ENCODE measurements around the gene MRPS15.
A peak's percentile ranks its signal among the peaks of the same experiment; 100 is the strongest.

MRPS15 gene

DNA sequence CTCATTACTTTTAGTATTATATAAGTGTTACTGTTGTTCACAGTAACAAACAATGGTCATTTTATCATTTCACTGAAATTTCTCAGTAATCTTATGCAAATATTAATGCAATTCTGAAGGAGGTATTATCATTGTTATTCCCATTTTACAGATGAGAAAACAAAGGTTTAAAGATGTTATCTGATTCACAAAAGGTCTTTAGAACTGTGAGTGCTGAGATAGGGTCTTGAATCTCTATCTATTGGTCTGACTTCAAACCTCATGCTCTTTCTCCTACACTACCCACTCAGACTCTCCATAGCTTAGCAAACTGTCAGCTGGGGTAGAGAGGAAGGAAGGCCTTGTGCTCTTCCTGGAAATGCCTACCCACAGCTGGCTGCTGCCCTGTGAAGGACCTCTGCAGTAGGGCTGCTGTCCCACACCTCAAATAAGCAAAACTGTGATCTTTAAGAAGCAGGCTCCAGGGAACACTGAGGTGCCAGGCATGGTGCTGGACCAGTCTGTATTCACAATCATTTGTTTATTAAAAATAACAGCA, 7.7 kb downstream of the MRPS15 start:
- DNase-seq: no peak

DNA sequence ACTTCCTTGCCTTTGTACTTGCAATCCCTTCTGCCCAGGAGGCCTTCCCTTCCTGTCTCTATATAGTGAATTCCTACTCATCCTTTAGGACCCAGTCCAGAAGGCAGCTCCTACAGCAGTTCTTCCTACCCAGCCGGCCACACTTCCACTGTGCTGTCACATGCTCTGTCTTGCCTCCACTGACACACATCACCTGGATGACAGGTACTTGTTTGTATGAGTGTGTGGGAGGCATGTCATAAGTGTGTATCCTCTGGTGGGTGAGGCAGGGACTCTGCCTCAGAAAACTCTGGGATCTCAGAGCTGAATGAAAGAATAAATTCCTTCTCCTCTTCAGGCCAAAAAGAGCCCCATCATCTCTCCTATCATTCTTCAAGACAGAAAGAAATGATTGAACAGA, 8.8 kb downstream of the MRPS15 start:
- no peak for DNase-seq

DNA sequence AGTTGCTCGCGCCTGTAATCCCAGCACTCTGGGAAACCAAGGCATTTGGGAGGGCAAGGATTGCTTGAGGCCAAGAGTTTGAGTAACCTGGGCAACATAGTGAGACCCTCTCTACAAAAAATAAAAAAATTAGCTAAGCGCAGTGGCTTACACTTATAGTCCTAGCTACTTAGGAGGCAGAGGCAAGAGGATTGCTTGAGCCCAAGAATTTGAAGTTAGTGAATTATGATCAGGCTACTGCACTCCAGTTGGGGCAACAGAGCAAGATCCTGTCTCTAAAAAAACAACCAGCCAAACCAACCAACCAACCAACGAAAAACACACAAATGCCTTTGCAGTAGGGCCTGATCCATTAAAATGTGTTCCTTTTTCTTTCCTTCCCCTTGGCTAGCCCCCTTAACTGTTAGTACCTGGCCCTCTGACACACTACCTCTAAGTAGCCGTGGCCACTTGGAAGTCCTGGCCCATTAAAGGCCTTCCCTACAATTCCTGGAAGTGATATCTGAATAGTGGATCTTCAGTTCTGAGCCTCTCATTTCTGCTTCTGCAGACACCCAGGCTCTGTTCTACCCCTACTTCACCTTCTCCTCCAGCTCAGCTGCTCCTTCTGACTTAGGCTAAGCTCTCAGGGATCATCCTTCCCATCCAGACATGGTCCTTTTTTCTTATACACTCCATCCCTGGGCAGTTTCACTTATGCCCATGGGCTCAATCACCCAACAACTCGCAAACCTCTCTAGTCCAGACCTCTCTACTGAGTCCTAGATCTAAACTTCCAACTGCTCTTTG, 10.4 kb downstream of the MRPS15 start:
- DNase-seq: no peak

DNA sequence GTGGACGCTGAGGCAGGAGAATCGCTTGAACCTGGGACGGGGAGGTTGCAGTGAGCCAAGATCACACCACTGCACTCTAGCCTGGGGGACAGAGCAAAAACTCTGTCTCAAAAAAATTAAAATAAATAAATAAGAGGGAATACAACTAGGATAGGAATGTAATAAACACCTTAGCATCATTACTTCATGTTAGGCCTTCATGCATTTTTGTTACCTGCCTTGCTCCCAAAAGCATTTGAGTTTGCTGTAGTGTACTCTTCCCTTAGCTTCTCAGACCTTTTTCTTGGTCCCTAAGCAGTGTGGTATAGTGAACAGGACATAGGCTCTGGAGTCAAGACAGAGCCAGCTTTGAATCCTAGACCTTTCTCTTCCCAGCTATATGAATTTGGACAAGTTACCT, 11.1 kb downstream of the MRPS15 start:
- no peak for DNase-seq

DNA sequence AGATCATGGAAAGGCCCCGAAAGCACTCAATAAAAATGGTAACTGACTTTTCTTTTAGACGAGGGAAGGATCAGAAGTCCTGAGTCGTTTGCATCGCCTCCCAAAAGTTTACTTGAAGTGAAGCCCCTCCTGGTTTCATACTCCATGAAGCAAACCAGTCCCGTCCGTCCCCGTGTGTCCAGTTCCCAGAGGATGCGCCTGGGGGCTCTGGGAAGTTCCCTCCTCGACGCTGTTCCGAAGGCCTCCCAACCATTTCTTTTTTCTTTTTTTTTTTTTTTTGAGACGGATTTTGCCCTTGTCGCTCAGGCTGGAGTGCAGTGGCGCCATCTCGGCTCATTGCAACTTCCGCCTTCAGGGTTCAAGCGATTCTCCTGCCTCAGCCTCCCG, 13.3 kb downstream of the MRPS15 start:
- no peak for DNase-seq

DNA sequence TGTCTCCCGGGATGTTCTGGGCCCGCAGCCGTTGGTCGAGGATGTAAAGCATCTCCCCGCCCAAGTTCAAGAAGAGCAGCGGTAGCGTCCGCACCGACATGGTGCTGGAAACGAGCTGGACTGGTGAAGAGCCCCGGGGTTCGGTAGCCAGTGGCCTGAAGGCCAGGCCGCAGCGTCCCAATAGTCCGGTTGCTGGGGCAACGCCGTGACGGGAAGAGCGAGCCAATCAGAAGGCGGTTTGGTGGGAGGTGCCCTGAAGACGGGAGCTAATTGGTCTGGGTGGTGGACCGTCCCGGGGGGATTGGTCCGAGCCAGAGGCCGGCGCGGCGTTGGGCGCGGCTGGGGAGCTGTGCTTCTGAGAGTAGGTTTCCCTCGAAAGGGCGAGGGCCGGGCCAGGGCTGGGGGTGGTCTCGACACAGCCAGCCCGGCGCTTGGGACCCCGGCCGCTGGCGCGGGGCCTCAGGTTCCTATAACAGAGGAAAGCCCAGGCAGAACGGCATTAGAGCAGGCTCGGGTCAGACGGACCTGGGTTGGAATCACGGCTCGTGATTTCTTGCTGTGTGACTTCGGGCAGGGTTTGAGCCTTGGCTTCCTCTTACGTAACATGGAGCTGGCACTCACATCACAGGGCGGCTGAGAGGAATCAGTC, 13.8 kb downstream of the MRPS15 start, which contains the start of gene OSCP1:
OSCP1 (minus strand) TSS at position 182 of the 649 bp plus-strand sequence; CDS start at position 100, 82 bp downstream.
- DNase-seq: peak; percentile 88

DNA sequence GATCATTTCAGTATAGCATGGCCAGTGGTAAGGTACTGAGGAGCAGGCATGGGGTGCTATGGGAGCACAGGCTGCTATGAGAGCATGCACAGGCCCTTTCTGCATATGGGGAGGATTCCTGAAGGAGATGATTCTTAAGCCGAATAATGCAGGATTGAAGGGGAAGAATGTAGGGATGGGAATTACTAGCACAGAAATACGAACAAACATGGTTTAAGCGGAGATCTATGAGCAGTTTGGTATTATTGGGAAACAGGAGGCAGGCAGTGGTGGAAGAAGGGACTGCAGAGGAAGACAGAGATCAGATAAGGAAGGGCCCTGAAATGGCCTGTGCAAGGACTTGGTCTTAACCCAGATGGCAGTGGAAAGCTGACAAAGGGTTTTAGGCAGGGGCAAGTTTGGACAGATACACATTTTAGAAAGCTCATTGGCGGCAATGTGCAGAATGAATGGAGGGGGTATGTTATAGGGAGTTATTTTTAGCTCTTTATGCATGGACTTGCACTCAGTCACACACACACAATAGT, 15.6 kb downstream of the MRPS15 start:
- no peak for DNase-seq

DNA sequence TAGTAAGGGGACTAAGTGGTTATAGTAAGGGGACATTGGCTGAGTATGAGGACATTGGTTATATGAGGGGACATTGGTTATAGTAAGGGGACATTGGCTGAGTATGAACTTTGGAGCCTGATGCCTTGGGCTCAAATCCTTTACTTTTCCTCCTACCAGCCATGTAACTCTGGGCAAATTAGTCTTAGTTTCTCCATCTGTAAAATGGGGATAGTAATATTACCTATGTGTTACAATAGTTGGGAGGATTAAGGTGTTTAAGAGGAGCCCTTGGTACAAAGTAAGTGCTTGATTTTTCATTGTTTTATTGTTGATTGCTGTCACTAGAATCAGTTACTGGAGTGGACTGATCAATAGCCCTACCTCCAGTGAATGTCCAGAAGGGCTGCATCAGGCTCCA, 16.7 kb downstream of the MRPS15 start:
- no peak for DNase-seq

DNA sequence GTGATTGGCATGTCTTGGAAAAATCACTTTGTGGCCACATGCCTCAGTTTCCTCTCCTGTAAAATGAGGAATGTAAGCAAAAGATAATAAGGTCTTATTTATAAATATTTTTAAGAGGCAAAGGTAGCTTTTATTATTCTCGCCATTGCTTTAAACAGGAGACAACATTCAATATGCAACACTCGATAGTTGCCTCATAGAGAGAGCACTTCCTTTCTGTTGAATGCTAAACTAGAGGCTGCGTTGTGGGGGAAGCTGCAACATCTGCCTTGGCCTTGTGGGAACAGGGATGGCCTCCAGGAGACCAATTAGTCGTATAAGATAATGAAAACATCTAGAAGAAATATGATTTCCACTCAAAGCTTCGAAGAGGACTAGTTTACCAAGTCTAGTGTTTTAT, 17.4 kb downstream of the MRPS15 start:
- DNase-seq: no peak

DNA sequence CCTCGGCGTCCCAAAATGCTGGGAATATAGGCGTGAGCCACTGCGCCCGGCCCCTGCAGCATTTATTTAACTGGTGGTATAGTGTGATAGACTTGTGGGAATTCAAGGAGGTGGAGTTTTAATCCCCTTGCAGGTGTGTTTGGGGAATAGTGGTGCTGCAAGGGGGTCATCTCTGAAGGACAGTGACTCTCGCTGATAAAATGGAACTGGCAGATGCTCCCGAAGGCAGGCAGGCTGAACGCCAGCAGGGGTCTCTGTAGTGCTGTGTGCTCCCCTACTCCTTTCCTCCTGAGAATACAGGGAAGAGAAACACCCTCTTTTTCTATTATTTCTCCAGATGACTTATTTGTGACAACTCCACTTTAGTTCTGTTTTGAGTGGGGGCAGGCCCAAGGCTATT, 17.9 kb downstream of the MRPS15 start:
- DNase-seq: no peak

DNA sequence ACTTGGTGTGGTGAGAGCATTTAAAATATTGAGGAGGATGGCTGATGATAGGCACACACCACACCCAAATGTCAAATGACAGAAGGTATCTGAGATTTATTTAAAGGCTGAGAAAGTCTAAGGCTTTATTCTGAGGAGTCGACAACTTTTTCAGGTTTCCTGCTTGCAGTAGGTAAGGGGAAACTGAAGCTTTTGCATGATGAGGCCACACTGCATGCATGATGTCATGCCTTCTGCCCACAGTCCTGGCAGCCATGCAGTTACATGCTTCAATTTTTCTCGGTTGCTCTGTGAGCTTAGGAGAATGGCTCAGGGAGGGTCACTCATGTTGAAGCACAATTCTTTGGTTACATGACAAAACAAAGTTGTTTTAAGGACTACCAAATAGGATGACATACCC, 20.9 kb downstream of the MRPS15 start:
- no peak for DNase-seq

DNA sequence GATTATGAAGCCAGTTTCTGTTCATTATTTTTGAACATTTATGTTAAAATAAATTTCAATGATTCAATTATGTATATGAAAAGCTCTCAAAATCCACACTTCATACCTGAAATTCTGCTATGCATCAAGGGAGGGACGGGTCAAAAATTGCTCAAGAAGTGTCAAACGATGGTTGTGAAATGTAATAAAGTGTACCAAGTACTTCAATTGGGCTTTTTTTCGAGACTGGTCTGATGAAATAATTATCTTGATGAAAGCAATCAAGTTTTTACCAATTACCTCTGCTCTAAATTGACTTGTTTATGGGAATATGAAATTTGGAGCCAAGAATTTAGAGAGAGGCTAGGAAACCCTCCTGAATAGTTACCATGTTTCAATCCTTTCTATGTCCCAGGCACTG, 21.8 kb downstream of the MRPS15 start:
- DNase-seq: no peak

DNA sequence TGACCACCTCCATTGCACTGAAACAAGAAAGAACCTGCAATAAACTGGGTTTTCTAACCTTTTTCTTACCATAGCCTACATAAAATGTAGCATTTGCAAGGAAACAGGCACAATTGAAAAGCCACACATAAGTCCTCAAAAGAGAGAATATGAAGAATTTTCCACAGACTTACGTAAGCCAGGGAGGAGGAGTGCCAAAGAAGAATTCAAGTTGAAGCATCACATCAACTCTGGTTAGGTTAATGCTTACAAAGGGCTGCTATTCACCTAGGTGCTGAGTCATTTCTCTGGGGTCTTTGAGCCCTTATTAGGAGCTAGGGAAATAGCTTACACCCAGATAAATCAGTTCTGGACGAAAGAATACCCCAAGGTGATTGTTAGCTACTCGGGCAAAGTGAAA, 23.5 kb downstream of the MRPS15 start:
- no peak for DNase-seq

DNA sequence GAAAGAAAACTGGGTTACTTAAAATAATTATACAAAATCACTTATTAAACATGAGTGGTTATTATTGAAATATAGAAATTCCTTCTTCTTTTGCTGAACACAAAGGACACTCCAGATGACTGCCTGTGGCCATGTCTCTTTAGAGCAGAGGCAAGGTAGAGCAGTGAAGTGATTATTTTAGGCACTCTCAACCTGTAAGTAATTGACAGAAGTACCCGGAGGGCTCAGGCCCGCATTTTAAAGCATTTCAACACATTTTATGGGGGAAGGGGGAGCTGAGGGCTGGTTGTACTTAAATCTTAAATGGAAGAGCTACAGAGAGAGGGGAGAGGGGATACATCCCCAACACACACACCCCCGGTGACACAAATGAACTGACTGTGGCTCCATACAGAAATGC, 24.1 kb downstream of the MRPS15 start:
- DNase-seq: no peak

DNA sequence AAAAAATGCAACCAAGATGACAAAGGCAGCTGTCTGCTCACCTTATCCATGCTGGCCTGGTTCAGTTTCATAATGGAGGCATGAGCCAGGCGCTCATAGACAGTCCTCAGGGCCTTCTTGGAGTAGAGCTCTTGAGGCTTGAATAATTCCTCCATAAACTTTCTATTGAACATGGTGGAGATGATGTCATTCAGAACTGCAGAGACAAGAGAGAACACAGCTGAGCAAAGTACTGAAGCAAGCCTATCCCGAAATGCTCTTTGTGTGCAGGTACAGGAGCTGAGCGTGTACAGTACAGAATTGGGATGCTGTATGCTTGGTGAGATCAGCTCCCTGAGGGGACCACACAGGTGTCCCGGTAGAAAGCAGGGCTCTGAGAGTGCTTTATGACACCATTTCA, 25.5 kb downstream of the MRPS15 start:
- DNase-seq: no peak

DNA sequence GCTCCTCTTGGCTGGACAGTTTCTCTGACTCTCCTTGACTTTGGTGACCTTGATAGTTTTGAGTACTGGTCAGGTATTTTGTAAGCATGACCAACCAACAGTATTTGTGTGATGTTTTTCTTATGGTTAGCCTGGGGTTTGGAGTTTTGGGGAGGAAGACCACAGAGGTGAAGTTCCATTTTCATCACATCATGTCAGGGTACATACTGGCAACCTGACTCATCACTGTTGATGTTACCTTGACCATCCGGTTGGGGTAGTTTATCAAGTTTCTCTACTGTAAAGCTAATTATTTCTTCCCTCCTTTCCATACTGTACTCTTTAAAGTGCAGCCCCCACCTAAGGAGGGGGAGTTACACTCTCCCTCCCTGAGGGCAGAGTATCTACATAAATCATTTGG, 27.4 kb downstream of the MRPS15 start:
- no peak for DNase-seq

DNA sequence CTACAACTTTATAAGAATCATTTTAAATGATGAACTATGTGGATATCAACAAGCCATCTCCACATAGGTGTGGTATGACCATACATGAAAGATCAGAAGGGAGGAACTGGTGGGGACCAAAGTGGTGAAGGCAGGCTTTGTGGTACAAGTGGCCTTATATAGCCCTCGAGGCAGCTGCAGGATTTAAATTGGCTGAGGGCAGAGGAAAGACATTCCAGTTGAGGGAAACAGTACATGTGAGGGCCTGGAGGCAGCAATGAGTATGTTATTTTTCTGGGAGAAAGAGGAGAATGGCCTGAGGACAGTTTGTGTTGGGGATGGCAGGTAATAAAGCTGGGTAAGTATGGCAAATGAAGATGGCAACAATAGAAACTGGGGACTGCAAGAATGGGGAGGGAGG, 31.1 kb downstream of the MRPS15 start:
- no peak for DNase-seq

DNA sequence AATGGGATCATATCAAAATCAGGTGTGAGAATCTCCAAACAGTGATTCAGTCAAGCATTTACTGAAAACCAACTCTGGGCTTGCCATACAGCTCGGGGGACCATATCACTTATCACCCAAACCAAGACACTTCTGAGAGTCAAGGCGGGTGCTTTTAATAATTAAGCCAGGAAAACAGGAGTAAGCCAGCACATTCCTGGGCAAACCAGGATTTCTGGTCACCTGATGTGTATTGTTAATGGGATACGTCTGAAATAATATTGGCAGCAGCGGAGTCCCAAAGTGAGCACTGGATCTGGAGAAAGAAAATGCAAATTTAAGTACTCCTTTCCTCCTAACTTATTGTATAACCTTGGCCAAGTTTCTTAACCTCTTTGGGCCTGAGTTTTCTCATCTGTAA, 31.6 kb downstream of the MRPS15 start:
- no peak for DNase-seq

DNA sequence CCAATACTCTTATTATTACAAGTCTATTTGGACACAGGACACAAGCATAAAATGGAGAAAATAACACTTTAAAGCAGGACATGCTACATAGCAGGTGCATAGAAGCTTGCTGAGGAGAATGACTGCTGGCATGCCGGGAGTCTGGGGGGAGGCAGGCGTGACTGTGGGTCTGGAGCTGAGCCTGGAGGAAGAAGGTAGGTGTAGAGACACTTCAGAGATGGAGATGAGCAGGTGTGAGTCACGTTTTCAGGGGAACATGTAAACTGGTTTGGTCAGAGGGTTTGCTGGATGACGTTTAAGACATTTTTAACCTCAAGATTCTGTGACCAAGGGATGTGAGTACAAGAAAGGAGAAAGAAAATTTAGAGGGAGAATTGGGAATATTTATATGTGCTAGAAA, 38.4 kb downstream of the MRPS15 start:
- no peak for DNase-seq

DNA sequence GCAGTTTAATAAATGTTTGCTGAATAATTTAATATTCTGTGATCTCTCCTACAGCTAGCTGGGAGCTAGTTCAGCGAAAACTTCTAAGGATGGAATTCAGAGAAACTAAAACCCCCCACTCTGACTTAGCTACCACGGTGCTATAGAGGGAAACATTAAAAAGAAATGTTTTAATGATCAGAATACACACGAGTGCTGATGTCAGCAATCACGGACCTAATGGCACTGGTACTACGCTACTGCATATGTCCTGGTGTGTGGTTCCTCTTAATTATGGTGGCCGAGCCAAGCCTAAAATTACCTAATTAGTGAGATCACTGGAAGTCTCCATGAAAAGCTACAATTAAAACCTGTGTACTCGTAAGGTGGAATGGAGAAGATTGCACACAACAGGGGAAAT, 42.5 kb downstream of the MRPS15 start:
- no peak for DNase-seq

DNA sequence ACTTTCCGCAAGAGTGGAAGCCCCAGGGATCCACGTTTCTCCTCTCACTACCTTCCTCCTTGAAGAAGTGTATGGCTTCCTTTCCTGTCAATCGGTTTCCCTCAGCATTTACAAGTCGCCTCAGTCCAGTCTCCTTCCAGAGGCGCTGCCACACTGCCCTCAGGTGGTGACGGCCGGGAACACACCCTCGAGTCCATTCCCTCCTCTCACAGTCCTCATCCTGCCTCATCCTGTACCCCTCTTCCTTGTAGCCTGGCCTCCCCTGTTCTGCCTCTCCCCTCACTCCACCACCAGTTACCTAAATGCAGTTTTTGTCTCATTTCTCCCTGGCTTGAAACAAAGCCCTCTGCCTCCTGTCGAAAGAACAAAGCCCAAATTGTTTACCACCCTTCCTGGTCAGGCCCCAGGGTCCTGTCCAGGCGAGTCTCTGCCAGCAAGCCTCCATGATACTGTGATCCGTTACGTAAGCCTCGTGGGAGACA, 43.3 kb downstream of the MRPS15 start:
- peak; percentile 20 for DNase-seq

DNA sequence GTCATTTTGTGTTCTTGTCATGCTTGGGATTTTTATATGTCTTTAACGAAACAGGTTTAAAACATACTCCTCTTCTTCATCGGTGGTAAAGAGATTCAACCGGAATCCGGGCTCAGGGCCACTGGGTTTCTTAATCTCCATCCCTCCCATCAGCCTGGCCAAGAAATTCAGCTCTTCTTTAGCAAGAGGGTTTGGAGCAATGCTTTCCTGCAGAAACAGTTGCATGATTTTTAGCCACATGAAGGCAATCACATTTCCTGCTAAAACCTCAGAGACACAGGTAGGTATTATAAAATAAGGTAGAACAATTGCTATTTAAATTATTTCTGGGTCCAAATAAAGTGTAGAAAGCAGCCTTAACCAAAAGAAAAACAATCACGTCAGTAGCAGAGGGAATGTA, 43.8 kb downstream of the MRPS15 start:
- no peak for DNase-seq

DNA sequence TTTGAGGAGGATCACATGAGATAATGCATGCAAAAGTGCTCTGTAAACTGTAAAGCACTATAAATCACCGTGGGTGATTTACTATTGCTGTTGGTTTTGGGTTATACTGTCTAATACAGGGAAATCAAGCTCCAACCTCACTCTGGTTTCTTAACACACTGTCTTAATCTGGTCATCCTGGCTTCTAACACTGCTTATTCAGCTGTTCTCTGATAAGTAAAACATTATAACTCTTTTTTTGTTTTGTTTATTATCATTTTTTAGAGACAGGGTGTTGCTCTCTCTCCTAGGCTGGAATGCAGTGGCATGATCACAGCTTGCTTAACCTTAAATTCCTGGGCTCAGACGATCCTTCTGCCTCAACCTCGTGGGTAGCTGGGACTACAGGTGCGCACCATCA, 44.6 kb downstream of the MRPS15 start:
- no peak for DNase-seq

DNA sequence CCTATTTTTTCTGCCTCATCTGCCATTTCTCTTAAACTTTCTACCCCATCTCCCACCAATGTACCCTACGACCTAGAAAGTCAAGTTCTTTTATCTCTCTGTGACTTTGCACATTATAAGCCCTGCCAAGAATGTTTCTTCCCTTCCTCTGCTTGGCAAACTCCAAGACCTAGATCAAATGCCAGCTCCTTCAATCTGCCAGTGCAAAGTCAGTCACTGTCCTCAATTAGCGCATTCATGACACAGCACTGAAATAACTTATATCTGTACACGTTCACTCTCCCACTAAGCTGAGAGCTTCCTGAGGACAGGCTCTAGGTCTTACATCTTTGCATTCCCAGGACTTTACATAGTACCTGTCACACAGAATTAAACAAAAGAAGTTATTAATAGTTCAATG, 45.0 kb downstream of the MRPS15 start:
- no peak for DNase-seq
